Activated CD4-positive, CD25-positive, alpha-beta regulatory T cell treated with anti-CD3 and anti-CD28 coated beads, Interleukin-2, amount 50 U/mL, for 72 hours (primary cell): ENCODE measurements around the gene DRAXIN.

Source experiments
- DNase-seq: peaks from one replicate; pipeline ENCODE4 v3.0.0; 2021

DRAXIN gene

DNA sequence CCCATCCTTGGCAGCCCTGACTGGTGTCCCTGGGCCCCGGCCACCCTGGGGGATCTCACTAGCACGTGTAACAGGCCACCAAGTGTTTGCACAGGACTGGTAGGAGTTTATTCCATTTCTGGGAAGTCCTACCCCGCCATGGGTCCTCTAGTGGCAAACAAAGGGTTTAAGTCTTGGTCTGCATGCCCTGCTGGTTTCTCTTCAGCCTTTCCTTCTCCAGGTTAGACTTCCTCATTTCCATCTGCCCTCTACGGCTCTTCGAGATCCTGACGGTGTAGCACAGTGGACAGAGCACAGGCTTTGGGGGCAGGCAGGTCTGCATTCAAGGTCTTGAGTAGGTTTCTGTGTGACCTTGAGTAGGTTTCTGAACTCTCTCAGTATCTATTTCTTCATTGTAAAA, 47.3 kb downstream of the DRAXIN start:
- DNase-seq: no peak

DNA sequence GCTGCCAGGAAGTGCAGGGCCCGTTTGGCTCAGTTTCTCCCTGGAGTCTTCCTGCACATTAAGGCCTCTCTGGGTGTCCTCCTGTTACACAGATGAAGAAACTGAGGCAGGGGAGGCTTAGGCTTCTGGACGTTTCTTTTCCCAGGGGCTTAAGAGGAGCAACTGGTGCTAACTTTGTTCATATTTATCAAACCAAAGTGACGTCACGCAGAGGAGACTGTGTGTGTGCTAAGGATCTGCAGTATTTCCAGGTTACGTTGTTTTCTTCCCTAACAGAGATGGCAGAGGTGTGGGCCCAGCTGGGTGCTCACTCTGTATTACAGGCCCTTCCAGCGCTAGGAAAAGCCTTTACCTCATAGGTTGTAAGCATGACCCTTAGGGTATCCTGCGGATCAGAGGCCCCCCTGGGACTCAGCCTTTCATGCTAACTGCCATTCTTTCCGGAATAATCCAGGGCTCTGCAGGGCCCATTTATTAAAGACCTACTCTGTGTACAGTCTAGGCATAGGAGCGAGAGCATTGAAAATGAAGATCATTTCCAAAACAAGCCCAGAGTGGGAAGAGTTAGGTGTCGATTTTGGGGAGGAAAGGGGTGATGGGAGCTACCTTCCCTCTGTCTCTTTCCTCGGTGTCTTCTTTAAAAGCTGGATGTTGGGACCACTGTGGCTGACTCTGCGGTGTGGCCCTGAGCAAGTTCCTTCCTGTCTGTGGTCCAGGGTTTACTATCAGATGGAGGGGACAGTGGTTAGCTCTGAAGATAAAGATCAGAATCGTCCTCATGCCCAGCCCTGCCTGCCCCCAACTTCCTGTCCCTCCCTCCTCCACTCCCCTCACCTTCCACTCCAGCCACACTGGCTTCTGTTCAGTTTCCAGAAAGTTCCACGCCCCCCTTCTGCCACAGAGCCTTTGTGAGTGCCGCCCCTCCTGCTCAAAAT, 49.0 kb downstream of the DRAXIN start:
- DNase-seq: no peak

DNA sequence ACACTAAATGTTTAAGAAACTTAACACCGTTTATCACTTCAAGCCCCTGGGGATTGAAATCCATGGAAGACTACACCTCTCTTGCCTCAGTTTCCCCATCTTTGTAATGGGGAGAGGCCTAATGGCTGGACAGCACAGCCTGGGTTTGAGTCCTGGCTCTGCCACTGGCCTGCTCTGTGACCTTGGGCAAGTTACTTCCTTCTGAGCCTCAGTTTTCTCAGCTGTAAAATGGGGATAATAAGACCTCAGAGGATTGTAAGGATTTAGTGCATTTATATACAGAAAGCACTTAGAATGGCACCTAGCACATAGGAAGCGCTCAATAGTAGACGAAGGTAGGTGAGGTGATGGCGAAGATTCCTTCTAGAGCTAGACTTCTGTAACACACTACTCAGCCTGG, 50.0 kb downstream of the DRAXIN start:
- DNase-seq: no peak

DNA sequence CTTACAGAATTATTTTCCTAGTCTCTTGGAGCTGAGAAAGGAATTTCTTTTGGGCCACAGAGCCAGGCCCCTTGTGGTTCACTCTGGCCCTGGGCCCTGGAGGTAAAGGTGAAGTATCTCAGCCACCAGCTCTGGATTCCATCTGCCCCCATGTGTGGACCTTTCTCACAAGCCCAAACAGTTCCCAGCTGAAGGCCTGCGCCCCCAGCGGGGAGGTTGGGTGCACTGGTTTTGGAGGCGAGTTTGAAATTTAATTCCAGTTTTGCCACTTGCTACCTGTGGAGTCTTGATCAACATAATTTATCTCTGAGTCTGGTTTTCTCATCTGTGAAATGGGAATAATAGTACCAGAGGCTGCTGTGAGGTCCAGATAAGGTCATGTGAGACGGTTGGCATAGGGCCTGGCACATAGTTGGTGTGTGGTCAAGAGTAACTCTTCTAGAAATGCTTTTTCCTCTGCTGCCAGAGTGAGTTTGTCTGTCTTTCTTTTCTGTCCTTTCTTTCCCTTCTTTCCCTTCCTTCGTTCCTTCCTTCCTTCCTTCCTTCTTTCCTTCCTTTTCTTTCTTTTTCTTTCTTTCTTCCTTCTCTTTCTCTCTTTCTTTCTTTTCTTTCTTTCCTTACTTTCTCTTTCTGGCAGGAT, 50.5 kb downstream of the DRAXIN start:
- DNase-seq: no peak

DNA sequence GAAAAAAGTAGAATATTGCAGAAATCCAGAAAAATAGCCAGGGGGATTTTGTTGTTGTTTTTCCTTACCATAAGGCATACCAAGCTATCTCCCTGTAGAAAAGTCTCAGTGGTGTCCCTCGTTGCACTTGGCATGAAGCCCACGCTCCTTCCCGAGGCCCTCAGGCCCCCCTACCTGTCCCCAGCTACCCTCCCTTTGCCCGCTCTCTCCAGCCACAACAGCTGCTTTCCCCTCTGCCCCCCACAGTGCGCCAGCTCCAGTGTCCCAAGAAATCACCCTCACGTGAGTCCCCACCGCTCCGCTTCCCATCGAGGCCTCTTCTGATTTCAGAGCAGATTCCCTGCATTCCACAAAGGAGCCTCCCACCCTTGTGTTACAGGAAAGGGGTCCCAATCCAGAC, 52.8 kb downstream of the DRAXIN start:
- no peak for DNase-seq

DNA sequence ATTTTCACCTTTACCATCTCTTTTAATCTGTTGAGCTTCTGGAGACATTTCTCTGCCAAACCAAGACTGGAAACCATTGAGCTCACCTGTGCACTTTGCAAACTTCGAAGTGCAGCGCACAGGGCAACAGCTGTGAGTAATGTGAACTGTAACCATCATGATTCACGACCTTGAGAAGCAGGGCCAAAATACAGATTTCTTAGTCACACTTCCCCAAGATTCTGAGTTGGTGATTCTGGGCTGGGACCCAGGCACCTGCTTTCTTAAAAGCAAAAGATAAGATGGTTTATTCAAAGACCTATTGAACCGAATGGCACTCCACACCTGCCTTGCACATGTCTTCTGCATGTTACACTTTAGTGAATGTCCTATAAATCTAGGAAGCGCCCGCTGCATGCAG, 54.6 kb downstream of the DRAXIN start:
- no peak for DNase-seq

DNA sequence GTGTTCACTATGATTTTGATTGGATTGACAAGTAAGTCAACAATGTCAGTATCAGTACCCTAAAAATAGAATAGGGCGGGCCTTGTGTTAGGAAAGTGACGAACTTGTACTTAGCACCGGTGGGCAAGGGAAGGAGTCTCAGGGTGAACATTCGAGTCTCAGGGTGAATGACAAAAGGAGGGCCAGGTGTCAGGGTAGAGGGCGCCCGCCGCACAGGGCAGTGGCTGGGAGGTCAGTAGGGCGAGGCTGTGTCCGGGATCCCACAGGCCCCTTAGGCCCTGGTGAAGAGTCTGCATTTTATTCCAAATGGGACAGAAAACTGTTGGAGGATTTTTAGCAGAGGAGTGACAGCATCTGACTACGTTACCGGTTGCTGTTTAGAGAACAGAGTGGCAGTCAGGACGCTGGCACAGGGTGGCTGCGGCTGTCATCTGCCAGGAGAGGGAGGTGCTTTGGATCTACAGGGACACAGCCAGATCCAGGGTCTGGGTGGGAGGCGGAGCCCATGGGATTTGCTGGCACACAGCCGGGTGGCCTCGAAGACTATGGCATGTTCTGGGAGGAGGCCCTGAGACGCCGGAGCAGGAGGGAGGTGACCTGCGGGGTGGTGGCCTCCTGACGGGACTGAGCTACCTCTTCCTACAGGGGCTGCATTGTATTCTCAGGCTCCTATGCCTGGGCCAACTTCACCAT, 55.4 kb downstream of the DRAXIN start:
- no peak for DNase-seq

DNA sequence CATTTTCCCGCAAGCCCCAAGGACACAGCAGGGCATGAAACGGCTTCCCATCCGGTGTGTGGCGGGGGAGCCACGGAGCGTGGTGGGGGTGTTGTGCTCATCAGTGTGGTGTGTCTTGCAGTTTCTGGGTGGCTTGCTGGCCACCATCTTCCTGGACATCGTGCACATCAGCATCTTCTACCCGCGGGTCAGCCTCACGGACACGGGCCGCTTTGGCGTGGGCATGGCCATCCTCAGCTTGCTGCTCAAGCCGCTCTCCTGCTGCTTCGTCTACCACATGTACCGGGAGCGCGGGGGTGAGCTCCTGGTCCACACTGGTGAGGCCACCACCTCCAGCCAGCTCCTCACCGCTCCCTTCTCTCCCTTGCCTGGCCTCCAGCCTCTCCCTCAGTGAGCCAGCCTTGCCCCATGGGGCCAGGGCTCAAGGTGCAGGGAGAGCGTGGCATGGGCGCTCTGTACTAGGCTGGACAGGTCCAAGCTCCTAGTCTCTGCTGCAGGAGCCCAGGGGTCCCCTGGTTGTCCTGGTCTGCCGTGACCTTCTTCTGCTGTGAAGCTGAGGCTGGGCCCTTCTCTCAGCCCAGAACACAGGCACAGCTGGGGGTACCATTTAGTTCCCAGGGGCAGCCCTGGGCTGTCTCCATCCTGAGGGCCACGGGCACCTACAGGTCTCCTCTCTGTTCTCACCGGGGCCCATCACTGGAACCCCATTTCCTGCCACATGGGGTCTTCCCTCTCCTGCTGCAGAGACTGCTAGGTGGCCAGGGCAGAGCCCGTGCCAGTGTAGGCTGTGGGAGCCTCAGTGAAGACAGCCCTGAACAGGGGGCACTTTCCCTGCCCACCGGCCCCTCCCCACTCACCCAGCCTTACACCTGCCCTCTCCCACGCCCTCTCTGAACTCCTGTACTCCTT, 57.0 kb downstream of the DRAXIN start:
- DNase-seq: no peak

DNA sequence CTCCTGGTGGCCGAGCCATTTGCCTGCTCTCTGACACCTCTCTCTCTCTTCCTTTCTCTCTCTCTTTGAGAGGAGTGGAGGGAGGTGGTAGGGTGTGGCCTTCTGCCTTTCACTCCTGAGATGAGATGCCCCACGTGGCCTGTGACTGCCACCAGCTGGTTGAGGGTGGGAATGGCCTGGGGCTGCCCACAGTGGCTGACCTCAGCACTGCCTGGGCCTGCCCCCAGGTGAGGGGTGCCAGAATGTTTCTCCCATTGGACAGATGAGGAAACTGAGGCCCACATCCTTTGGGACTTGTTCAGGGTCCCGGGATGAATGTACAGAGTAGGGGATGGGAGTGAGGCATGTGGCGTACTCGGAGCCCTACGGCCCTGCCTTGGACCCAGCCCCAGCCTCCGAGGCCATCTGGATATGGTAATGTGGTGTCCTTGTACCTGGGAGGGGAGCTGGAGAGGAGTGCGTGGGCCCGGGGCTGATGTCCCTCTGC, 57.7 kb downstream of the DRAXIN start:
- peak; percentile 53 for DNase-seq

DNA sequence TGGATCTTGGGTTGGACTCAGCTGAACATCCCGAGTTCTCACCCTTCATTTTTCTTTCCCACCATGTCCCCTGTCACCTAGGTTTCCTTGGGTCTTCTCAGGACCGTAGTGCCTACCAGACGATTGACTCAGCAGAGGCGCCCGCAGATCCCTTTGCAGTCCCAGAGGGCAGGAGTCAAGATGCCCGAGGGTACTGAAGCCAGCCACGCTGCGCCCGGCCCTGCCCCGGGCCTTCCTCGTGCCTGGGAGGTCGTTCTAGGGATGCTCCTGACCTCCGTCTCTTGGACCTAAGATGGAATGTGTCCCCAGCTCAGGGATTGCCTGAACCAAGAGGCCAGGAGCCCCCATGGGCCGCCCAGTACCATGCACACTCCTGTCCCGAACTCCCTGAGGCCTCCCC, 58.5 kb downstream of the DRAXIN start:
- DNase-seq: no peak

DNA sequence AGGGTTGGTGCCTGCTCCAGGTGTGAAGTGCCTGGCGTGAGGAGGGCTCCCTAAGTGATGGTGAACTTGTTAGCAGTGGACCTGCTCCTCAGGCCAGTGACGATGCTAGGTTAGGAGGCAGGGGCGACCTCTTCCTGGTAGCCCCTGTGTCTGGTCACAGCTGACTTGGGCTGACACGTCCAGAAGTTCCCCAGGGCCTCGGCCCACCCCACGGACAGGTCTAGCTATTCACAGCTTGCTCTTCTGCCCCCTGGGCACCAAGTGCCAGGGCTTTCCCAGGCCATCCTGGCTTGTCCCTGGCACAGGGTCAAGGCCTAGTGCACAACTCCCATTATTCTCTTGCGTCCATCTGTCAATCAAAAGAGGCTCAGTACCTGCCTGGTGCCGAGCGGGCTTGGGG, 59.6 kb downstream of the DRAXIN start:
- DNase-seq: no peak

DNA sequence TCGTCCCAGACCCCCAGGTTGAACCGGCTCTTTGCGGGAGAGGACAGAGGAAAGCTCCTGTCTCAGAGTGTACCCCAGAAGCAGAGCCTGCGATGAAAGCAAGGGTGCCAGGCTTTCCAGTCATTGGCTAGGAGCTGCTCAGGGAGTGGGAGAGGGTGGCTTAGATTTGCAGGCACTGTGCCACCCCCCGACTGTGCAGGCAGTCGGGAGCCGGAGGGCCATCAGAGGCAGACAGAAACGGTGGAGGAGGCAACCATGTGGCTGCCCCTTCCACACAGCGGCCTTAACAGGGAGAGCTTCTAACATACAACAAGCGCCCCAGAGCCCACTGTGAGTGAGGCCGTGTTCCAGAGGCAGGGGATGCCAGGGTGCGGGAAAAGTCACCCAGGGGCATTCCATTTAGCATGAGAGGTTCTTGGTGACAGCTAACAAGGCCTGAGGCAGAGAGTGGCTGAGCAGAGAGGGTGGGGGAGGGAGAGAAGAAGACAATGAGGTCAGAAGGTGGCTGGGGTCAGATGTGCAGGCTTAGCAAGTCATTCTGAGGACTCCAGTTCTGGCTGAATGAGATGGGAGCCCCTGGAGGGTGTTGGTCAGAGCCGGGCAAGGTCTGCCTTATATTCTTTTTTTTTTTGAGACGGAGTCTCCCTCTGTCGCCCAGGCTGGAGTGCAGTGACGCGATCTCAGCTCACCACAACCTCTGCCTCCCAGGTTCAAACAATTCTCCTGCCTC, 61.0 kb downstream of the DRAXIN start:
- no peak for DNase-seq

DNA sequence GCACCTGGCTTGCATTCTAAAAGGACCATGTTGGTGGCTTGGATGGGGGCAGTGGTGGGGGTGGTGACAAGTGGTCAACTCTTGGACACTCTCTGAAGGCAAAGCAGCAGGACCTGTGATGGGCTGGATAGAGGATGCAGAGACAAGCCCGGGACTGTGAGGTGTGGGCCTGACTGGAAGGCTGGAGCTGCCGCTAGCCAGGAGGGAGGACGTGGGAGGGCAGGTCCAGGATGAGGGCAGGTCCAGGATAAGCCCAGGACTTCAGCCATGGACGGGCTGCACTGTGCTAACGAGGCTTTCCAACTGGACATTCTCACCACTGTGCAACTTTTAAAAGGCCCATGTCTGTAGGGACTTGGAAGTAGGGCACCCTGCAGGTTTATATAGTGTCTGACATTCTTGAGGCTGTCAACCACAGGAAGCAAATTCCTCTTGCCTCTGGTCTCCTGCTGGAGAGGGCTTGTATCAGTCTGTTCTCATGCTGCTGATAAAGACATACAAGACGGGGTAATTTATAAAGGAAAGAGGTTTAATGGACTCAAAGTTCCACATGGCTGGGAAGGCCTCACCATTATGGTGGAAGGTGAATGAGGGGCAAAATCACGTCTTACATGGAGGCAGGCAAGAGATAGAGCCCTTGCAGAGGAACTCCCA, 62.2 kb downstream of the DRAXIN start:
- no peak for DNase-seq

DNA sequence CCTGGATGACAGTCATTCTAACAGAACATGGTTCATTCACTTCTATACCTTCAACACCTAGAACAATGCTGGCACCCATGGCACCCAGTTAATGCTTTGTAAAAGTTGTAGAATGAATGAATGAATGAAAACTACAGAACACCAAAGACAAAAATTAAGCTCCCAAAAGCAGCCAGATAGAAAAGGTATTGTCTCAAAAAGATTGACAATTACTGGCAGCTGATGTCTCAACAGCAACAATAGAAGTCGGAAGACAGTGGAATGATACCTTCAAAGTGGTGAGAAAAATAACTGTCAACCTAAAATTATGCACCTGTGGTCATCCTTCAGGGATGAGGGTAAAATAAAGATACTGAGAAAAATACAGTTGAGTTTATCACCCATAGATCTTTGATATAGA, 65.5 kb downstream of the DRAXIN start:
- no peak for DNase-seq

DNA sequence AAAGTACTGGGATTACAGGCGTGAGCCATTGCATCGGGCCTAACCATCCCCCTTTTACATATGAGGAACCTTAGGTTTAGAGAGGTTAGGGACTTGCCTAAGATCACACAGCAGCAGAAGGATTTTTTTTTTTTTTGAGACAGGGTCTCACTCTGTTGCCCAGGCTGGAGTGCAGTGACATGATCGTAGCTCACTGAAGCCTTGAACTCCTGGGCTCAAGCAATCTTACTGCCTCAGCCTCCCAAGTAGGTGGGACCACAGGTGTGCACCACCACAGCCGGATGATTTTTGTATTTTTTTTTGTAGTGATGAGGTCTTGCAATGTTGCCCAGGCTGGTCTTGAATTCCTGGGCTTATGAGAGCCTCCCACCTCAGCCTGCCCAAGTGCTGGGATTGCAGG, 68.3 kb downstream of the DRAXIN start:
- DNase-seq: no peak

DNA sequence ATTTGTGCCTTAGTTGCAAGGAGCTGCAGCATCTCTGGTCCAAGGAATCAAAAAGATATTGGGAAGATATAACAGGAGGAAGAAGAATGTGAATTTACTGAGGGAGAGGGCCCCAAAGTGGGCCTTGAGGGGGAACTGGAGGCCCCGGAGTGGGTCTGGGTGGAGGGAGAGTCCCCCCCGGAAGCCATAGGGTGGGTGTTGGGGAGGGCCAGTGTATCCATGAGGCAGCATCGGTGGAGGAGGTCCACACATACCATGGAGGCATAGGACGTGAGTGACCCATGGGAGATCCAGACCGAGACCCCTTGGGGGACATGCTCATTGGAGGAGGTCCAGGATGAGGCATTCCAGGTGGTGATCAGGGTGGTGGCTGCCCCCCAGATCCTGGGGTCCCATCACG, 69.8 kb downstream of the DRAXIN start:
- DNase-seq: no peak

DNA sequence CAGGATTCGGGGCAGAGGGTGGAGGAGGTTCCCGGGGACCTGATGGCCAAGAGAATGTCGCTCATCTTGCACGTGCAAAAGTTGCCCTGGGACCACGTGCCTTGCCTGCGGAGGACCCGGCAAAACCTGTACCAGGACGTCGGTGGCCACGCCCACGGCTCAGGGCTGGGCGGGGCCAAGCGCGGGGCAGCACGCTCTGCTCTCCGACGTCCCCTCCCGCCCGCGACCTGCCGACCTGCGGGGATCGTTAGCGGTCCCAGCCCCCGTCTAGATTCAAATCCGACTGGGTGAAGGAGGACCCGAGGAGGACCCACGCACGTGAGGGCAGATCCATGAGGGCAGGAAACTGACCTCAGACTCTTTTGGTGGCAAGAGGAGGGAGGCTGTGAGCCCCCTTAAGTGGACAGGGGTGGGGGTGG, 70.5 kb downstream of the DRAXIN start, which contains the start of gene C1orf167:
C1orf167 (plus strand) TSS at position 206 of the 419 bp plus-strand sequence. CDS start 2,208 bp downstream, outside the sequence.
- no peak for DNase-seq

DNA sequence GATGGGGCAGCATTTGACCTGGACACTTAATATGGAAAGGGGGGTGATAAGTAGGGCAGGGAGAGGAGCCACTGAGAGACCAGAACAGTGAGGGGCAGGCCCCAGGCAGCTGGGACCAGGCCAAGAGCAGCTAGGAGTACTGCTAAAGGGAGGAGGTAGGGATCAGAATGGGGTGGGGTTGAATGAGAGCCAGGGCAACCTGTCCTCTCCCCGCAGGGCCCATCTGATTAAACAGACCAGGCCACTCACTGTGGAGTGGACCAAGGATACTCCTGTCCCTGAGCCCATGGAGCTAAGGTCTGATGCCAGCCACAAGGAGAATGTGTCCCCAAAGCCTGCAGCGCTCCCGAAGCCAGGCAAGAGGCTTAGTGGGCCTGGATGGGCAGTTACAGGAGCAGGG, 72.6 kb downstream of the DRAXIN start:
- DNase-seq: no peak

DNA sequence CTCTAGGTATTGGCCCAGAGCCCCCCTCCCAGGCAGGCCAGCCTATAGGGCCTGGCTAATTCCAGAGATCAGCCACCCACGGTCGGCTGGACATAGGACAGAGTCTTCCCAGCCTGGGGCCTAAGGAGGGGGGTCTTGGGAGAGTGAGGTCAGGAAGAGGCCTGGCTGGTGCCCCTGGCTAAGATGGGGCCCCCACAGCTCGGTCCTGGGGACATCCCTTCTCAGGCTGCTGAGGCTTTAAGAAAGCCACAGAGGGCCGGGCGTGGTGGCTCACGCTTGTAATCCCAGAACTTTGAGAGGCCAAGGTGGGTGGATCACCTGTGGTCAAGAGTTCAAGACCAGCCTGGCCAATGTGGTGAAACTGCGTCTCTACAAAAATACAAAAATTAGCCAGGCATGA, 73.0 kb downstream of the DRAXIN start:
- no peak for DNase-seq

DNA sequence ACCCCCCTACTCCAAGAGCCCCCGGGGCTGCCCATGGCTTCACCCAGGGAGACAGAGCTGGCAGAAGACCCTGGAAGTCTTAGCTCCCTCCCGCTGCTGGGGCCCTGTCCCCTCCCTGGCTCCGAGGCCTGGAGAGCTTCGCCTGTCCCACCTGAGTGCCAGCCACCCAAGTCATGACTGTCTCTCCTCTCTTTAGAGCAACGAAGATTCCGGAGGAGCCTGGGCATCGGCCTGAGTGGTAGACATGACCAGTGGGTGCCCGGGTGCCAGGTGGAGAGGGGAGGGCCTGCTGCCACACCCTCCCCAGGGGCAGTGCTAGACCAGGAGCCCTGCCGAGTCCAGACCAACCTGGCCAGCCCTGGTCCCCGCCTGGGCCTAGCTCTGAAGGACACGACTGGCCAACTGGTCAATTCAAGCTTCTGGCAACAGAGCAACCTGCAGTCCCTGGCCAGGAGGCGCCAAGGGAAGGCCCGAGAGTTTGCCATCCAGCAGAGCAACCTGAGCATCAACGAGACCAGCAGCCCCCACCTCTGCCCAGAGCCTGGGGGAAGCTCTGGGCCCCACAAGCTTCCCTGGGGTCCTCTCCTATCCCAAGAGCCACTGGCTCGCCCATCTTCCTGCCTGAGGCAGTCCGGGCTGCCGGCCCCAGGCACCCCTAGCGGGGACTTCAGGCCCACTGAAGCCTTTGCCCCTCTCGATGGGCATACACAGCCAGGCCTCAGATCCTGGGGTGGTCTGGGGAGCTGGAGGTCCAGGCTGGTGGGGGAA, 74.3 kb downstream of the DRAXIN start:
- DNase-seq: no peak

DNA sequence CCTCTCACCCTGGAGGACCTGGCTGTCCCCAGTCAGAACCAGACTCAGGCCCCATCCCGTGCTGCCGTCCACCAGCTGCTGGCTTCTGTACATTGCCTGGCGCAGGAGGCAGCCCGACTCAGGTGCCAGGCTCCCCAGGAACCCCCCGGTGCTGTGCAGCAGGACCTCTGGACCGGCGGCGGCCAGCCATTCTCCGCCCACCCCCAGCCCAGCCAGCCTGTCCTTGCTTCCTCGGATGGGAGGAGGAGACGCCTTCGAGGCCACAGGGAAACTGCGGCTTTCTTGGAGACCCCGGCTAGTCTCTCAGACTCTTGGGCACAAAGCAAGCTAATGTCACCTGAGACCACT, 74.9 kb downstream of the DRAXIN start:
- DNase-seq: no peak
